HFFc6 (cell line): Measurements from ENCODE around the gene SLC45A1. TPM values are rescaled to one million over a fixed set of nuclear protein-coding genes. Genes with fewer than 3 reads are reported as not detected.

Experiments used
- DNase-seq: peaks from one replicate; pipeline ENCODE4 v3.0.0-alpha.2; 2018
- H3K27ac Mint-ChIP-seq: 2 replicates; pipeline ENCODE4 v1.8.0; 2020; ENCODE audit warnings: mild to moderate bottlenecking, mixed read lengths
- H3K27me3 Mint-ChIP-seq: 2 replicates; pipeline ENCODE4 v1.8.0; 2021; ENCODE audit warnings: mild to moderate bottlenecking, moderate library complexity, mixed read lengths; ENCODE audit not compliant: insufficient read depth
- H3K36me3 Mint-ChIP-seq: 2 replicates; pipeline ENCODE4 v1.8.0; 2021; ENCODE audit warnings: low read depth, mixed read lengths
- H3K4me1 Mint-ChIP-seq: 2 replicates; pipeline ENCODE4 v1.8.0; 2020; ENCODE audit warnings: low read depth, mixed read lengths
- H3K4me3 Mint-ChIP-seq: 2 replicates; pipeline ENCODE4 v1.8.0; 2020; ENCODE audit warnings: mild to moderate bottlenecking, moderate library complexity, mixed read lengths
- H3K9me3 Mint-ChIP-seq: 2 replicates; pipeline ENCODE4 v1.8.0; 2020; ENCODE audit warnings: mild to moderate bottlenecking, mixed read lengths
- CTCF ChIP-seq: fragments of 200-600 bp; sonication (generic); IDR thresholded peaks from 2 replicates; pipeline ENCODE4 v1.5.0; 2021; ENCODE audit warnings: antibody characterized with exemption, mild to moderate bottlenecking
- total RNA-seq, 6 experiments: library from RNA; stranded (reverse); fragmentation: NEBNext Ultra II Directional; extraction: Animal tissue kit (Norgen Biotek cat#: 25700); gene quantifications; 2 replicates in 1 of 6; 3 replicates in 5 of 6; pipeline ENCODE4 v1.2.3, GENCODE V29; 2021

Gene SLC45A1
- total RNA-seq, 6 experiments from 2014 or later = 1.3 to 2.0 (median 1.6) TPM

- no peak for TF ChIP-seq CTCF
- Mint-ChIP-seq H3K27ac (no peak overlapping the region), H3K36me3 (peaks cover 15% of the 10 kb centered on the region), H3K4me3 (no peak overlapping the region), H3K27me3 (peaks cover 3% of the 10 kb centered on the region; the same call in 1 of the 2 replicates), H3K4me1 (peaks cover 49% of the 10 kb centered on the region), H3K9me3 (no peaks in the 10 kb centered on the region)
- DNase-seq = no peak
Measured at GRCh38 chr1:8382608-8383505, 64.9 kb downstream of the SLC45A1 start.

GRCh38 chr1:8384088-8384487 is 66.2 kb downstream of the SLC45A1 start:
- TF ChIP-seq CTCF = no peak
- Mint-ChIP-seq H3K4me3 (no peak overlapping the region), H3K9me3 (no peaks in the 10 kb centered on the region), H3K27me3 (peaks cover 3% of the 10 kb centered on the region; the same call in 1 of the 2 replicates), H3K36me3 (peaks cover 18% of the 10 kb centered on the region), H3K4me1 (peaks cover 43% of the 10 kb centered on the region), H3K27ac (peak overlapping the region; percentile 67)
- no peak for DNase-seq

GRCh38 chr1:8384577-8384976 is 66.7 kb downstream of the SLC45A1 start:
- peaks cover 43% of the 10 kb centered on the region for H3K4me1 Mint-ChIP-seq
- peak overlapping the region; percentile 67 for H3K27ac Mint-ChIP-seq
- H3K9me3 Mint-ChIP-seq = no peaks in the 10 kb centered on the region
- peaks cover 3% of the 10 kb centered on the region; the same call in 1 of the 2 replicates for H3K27me3 Mint-ChIP-seq
- TF ChIP-seq CTCF = no peak
- no peak overlapping the region for H3K4me3 Mint-ChIP-seq
- peaks cover 22% of the 10 kb centered on the region for H3K36me3 Mint-ChIP-seq
- no peak for DNase-seq

- Mint-ChIP-seq H3K9me3 (no peaks in the 10 kb centered on the region), H3K27me3 (peaks cover 5% of the 10 kb centered on the region), H3K4me3 (no peak overlapping the region), H3K27ac (peak overlapping the region; percentile 50), H3K4me1 (peaks cover 50% of the 10 kb centered on the region), H3K36me3 (peaks cover 33% of the 10 kb centered on the region)
- no peak for TF ChIP-seq CTCF
- no peak for DNase-seq
Measured at GRCh38 chr1:8386247-8386646, 68.3 kb downstream of the SLC45A1 start.

- H3K27ac Mint-ChIP-seq = no peak overlapping the region
Measured at GRCh38 chr1:8388732-8389562, 71.0 kb downstream of the SLC45A1 start.

More at GRCh38 chr1:8388732-8389562, 71.0 kb downstream of the SLC45A1 start:
- no peak for DNase-seq
- H3K4me1 Mint-ChIP-seq = peaks cover 64% of the 10 kb centered on the region
- H3K9me3 Mint-ChIP-seq = no peaks in the 10 kb centered on the region
- TF ChIP-seq CTCF = no peak
- peaks cover 31% of the 10 kb centered on the region for H3K36me3 Mint-ChIP-seq
- H3K4me3 Mint-ChIP-seq = peak overlapping the region; percentile 57; the same call in 1 of the 2 replicates
- peaks cover 2% of the 10 kb centered on the region for H3K27me3 Mint-ChIP-seq
